HG02981 (cell line): ENCODE measurements around the gene SACS.
"Not testable (repeated sequence)": the region's sequence is repeated elsewhere in the genome, so short reads cannot be mapped to it uniquely, and the experiment has no call there.

Experiments used
- ATAC-seq: cut with Tn5 transposase; IDR thresholded peaks from one replicate; pipeline ENCODE4 v1.9.1; 2021; ENCODE audit warnings: mild to moderate bottlenecking, moderate library complexity; ENCODE audit not compliant: unreplicated experiment

Gene SACS

DNA sequence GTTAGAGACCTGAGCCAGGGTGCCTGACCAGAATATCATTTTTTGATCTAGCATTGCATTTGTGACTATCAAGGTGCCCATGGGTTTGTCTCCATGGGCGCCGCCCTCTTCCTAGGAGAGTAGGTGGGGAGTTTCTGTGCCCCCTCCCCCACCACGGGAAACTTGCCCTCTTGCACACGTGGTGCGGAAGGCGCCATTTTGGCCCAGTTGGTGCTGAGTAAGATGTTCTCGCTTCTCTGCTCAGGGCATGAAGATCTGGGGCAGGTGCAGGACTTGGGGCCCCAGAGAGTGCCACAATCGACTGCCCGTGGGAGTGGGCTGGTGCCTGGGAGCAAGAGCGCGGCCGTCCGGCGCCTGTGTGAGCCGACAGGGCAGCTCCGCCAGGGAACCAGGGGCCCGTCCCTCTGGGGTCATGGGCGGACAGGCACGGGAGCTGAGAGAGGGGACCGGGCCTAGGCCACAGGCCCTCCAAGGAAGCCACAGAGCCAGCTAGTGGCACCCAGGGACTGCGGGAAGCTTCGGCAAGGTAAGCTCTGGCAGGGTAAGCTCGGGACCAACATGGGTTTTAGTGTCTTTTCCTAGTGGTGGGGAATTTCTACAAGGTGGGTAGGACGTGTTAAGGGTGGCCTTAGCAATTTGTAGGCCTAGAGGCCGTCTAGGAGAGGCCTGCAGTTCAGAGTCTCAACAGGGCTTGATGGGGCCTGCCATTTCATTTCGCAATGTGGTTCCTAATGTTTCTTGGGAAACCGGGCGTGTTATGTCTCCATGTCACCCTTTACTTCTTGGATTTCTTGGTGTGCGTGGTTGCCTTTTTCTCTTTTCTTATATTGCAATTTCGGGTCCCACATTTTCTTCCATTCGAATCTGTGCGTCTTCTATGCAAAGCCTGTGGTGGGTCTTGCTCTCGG is 14.5 kb downstream of the SACS start:
- no peak for ATAC-seq

DNA sequence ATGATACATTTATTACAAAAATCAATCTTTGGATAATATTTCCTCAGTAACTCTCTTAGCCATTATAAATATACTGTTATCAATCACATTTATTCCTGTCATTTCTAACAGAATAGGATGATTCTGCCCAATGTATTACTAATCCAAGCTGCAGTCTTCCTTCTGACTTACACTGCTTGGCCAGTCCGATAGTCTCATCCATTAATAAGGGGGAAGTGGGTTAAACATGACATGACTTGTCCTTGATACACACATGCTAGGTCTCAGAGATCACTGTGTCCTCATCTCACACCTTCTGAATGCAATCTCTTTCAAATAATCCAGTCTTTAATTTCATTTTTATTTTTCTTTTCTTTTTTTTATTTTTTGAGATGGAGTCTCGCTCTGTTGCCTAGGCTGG is 18.8 kb downstream of the SACS start:
- no peak for ATAC-seq

DNA sequence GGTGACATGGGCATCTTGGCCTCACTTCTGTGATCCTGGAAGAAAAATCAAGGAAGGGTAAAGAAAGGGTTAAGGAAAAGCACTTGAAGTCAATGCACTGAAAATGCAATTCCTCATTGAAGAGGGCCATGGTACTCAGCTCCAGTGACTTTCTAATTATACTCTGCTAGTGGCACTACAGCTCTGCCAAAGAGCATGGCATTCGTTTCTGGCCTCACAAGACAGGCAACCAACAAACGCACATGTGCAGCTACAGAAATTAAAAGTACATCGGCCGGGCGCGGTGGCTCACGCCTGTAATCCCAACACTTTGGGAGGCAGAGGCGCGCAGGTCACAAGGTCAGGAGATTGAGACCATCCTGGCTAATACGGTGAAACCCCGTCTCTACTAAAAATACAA is 21.8 kb downstream of the SACS start:
- no peak for ATAC-seq

DNA sequence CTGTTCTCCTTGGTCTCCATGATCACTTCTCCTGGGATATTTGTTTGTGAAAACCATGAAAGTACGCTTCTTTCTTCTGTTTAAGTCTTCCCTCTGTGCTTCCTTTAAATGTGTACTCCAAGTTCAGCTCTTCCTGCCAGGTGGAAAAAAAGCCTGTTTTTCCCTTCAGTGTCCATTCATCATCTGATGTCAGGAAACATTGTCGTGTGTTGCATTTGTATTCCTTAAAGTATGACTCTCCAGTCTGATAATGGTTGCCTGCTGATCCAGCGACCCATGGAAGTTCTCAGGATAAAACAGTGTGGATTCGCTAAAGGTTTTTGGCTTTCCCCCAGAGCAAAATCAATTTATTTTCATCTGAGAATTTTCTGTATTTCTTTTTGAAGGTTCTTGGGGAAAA is 22.3 kb downstream of the SACS start:
- no peak for ATAC-seq

DNA sequence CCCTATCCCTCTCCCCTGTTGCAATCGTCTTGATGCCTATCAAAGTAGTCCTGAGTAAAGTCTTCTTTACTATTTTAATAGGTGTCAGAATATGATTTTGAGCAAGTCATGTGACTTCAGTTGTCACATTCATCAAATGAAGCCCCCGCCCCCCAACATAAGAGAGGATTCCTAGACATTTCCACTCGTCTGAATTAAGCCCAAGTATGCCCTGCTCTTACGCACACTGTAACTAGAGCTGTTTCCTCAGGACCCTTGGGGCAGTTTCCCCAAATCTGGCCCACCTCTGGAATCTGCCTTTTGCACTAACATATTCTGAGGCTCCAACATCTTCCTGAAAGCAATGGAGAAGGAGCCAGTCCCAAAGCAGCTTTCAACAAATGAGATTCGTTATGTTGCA is 25.5 kb downstream of the SACS start:
- ATAC-seq: no peak

DNA sequence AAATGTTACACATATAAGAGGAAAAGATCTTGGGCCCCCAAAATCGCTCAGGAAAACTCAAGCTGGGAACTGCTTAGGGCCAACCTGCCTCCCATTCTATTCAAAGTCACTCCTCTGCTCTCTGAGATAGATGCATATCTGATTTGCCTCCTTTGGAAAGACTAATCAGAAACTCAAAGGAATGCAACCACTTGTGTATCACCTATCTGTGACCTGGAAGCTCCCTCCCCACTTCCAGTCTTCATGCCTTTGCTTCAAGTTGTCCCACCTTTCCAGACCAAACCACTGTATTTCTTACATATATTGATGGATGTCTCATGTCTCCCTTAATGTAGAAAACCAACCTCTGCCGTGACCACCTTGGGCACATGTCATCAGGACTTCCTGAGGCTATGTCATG is 32.3 kb downstream of the SACS start:
- ATAC-seq: not testable (repeated sequence)

DNA sequence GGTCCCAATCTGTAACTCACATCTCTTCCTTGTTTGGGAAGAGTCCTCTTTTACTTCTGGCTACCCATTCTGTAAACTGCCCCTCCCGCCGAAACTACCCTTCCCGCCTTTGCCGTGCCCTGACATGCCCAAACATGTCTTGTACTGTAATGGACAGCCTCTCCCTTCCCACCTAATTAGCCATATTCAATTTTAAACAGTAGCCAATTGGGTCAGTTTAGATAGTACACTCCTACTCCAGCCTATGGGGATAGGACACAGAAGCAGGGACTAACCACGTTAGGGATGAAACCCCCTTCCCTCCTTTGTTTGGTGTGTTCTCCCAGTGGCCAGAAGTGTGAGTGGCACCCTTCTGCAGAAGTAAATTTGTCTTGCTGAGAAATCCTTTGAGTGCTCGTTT is 34.2 kb downstream of the SACS start:
- no peak for ATAC-seq

DNA sequence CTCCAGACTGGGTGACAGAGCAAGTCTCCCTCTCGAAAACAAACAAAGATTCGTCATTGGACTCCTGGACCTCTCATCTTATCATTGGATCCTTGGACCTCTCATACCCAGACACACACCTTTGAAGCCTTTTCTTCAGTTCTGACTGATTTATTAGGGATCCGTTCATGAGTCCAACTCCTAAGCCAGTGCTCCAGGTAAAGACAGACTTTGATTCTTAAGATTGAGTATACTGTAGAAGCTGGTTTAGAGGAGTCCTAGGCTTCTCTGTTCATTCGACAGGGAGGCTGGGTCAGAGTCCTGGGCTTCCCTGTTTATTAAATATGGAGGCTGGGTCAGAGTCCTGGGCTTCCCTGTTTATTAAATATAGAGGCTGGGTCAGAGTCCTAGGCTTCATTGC is 38.7 kb downstream of the SACS start:
- no peak for ATAC-seq

DNA sequence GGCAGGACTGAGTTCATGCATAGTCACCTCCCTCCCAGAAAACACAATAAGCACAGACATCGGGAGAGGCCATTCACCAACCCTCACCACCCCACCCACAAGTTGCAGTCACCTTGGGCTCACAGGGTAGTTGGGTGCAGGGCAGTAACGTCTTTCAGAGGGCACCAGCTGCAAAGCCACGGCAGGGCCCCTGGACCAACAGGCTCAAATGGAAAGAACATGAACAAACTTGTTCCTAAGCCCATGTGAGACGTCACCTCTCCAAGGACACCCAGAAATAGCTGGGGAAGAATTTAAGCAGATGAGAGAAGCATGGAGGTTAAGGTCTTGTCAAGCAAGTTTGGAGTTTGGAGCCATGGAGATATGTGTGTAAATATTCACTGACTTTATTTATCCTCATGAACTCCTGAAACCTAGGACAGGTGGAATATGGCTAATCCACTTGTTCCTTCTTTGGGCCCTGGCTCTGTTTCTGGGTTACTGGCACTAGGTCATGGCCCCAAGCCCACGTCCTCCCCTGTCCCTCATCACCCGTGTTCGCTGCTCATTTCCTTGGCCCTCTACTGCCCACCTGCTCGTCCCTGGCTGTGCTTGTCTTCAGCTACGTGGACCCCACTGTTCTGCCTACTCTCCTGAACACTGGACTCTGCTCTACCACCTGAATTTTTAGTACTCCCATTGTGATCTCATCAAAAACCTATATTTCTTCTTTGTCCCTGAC is 40.4 kb downstream of the SACS start:
- no peak for ATAC-seq

DNA sequence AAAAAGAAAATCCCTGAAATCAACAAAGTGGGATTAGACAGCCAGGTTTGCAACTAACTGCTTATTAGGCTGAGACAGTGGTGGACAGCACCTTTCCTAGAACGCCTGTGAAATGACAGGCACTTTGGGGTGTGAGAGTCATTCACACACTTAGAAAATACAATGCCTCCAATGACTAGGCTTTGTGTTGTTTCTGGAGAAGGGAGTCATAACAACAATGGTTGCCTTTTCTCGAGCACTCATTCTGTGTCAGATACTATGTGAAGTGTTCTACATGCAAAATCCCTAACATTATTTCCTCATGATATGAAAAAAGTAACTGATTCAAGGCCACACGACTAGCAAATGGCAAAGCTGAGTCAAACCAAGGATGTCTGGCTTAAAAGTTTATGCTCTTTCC is 41.2 kb downstream of the SACS start:
- ATAC-seq: no peak

DNA sequence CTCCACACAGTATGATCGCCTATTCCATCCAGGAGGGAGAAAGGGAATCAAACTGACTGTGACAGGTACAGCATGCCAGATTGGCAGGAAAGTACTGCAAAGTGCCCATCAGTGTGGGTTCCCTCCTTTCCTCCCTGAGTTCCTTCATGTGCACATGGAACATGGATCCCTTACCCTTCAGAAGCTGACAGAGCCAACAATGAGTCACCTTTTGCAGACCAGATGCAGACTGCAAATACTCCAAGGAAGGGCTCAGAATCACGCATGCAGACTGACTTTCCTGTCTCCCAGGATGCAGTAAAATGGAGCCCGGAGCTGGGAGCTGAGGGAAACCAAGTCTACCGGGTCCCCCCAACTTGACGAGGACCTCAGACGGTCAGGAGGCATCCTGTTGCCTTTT is 41.8 kb downstream of the SACS start:
- ATAC-seq: no peak

DNA sequence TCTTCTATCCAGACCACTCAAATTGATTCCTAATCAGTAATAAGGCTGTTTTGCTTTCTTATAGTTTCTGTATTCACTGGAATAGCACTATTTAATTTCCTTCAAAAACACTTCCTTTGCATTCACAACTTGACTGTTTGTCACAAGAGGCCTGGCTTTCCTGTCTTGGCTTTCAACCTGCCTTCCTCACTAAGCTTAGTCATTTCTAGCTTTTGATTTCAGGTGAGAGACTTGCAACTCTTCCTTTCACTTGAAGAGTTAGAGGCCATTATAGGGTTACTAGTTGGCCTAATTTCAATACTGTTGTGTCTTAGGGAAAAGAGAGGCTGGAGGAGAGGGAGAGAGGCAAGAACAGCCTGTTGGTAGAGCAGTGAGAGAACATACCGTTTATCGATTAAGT is 47.0 kb downstream of the SACS start:
- peak; percentile 33 for ATAC-seq

DNA sequence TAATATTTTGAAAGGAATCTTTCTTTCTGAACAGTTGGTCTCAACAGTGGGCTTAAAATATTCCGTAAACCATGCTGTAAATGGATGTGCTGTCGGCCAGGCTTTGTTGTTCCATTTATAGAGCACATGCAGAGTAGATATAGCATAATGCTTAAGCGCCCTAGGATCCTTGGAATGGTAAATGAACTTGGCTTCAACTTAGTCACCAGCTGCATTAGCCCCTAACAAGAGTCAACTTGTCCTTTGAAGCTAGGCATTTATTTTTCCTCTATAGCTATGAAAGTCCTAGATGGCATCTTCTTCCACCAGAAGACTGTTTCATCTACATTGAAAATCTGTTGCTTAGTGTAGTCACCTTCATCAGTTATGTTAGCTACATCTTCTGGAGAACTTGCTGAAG is 47.6 kb downstream of the SACS start:
- ATAC-seq: no peak

DNA sequence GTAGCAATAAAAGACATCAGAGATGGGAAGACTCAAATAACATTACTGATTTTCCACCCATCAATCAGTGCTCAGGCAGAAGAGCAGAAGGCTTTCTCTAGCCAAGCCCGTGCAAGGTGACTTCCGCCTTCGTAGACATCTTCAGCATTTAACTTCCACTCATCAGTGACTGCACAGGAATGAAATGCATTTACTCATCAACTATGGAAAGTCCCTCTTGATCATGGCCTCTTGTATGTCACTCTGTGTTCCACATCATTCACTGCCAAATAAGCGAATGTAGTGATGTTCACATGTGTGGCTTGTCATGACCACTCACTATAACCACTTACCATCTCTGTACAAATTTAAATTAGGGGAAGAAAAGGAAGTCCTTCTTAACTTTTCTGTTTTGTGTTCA is 49.4 kb downstream of the SACS start:
- peak; percentile 95 for ATAC-seq

DNA sequence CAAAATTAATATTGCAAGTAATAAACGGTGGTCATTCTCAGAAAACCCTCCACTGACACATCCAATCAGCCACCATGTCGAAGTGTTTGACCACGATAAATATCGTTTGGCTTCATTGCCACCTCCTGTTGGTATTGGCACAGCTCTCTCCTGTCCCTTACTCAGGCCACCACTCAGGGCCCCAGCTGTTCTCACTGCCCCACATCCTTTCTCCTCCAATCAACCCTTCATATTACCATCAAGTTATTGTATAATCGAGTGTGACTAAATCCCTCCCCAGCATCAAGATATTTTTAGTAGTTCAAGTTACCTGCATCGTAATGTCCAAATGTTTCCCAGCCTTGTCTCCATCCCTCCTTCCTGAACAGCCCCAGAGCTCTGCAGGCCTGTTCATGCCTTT is 50.4 kb downstream of the SACS start:
- ATAC-seq: no peak

DNA sequence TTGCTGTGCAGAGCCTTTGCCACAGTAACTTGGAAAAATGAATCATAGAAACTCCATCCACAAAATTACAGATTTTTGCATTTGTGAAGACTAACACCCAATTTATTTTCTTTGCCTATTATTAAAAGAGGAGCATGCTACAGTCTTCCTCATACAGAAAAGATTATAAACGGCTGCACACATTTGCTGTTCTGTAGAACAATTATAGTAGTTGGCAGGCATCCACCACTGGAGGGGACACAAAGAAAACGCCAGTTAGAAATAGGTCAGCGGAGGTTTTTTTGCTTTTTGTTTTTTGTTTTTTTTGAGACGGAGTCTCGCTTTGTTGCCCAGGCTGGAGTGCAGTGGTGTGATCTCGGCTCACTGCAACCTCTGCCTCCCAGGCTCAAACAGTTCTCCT is 51.6 kb downstream of the SACS start:
- ATAC-seq: no peak

DNA sequence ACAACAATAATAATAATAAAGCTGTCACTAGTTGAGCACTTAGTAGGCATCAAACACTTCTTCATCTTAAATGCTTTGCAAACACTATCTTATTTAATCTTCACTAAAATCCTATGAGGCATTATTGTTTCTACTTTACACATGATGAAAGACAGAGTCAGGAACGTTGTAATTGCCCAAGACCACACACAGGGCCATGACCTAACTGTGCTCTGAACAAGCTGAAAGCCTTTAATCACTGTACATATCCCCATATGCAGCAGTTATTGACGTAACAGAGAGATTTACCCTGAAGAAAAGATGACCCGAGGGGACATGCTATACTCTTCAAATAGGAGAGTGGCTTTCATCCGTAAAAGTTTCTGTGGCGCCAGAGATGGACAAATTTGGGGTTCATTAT is 53.0 kb downstream of the SACS start:
- no peak for ATAC-seq

DNA sequence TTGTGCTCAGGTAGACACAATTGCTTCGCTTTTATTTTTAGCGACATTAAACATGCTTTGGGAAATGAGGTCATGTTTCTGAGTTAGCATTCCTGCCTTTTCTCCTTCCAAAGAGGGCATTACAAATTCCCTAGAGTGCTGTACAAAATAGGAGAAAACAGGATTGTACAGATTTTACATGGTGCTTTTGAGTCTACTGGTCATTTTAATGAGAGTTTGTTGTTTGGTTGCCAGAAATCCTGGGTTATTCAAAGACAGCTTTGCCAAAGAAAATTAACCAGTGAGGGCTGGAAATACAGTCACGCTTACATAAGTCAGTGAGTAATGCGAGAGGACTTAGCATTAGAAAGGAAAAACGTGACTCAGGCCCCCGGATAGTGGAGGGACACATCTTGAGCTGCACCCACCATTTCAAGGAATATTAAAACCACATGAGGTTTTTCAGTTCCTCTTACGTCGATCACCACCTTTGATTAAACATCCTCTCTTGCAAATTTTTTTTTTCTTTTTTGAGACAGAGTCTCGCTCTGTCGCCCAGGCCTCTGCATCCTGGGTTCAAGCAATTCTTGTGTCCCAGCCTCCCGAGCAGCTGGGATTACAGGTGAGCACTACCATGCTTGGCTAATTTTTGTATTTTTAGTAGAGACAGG is 55.4 kb downstream of the SACS start:
- peak; percentile 24 for ATAC-seq

DNA sequence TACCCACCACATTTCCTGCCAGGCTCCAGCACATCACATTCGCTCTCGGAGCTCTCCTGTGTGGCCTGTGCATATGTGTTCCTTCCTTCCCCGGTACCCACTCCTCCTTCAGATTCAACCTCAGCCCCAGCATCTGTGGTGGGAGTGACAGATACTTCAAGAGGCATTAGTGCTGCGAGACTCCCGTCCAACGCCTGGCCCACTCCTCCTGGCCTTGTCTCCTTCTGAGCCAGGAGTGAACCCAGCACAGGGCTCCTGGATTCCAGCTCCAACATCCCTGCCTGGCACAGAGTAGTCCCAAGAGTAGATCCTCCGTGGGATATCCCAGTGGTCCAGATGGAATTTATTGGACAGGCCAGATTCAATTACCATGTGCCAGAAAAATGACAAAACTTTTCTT is 55.9 kb downstream of the SACS start:
- no peak for ATAC-seq

DNA sequence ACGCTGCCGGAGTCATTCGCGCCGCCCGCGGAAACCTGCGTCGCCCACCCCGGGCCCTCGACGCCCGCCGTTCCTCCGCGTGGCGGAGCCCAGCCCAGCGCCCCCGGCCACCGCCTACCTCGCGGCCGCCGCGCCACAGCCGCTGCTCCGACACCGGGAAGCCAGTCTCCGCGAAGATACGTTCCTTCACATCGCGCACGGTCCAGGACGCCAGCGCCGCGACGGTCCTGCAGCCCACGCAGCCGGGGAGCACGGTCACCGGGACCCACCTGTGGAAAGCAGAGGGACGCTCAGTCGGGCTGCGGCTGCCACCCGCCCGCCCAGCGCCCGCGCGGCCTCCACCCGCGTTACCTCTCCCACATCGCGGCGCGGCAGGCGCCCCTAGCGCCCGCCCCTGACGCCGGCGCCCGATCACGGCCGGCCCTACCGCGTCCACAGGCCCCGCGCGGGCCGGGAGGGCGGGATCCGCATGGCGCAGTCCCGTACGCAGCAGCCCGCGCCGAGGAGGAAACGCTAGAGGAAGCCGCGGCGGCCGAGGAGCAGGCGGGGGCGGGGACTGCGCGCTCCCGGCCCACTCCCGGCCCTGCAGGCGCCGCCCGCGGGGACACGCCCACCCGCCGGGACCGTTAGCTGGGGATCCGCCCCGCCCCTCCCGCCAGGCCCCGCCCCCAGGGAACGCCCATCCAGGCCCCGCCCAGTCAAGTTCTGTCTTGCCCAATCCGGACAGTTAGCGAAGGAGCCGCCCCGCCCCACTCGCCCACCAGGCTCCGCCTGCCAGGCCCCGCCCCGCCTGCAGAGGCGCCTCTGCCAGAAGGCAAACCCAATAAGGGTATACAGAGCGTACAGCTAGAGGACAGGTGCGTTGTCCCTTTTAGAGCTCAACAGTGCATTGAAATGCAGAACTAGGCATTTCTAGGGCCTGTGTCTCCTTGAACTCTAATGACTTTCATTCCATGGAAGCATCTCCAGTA is 58.2 kb downstream of the SACS start:
- ATAC-seq: peak; percentile 83
